NCI-H128 (cell line): Measurements from ENCODE around the gene RSPH3.

Experiments
- DNase-seq: peaks from one replicate; lab custom pipeline; 2025; ENCODE audit not compliant: unreplicated experiment; lab: John Stamatoyannopoulos, UW

Gene RSPH3

DNA sequence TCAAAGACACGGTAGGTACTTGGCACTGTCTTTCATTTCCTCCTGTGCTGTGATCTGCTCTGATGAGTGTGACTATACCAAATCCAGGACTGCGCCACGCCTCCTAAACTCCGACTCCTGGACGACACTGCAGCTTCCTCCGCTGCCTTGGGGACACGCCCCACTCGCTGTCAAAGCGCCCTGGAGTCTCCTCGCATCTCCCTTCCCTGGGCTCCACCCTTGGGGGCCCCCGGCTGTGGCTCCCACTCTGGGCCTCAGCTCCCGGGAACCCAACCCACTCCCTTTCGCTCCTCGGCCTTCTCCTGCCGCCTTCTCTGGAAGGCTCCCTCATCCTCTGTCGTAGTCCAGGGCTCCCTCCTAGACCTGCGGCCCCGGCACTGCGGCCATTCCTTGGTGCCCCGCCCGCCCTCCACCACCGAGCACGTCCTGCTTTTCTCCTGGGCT lies 61.2 kb downstream of the RSPH3 start:
- DNase-seq: no peak

- DNase-seq: no peak
Observed at GRCh38 chr6:158938220-158938619, 61.8 kb downstream of the RSPH3 start.

GRCh38 chr6:158934157-158934556 lies 65.8 kb downstream of the RSPH3 start:
- no peak for DNase-seq

DNA sequence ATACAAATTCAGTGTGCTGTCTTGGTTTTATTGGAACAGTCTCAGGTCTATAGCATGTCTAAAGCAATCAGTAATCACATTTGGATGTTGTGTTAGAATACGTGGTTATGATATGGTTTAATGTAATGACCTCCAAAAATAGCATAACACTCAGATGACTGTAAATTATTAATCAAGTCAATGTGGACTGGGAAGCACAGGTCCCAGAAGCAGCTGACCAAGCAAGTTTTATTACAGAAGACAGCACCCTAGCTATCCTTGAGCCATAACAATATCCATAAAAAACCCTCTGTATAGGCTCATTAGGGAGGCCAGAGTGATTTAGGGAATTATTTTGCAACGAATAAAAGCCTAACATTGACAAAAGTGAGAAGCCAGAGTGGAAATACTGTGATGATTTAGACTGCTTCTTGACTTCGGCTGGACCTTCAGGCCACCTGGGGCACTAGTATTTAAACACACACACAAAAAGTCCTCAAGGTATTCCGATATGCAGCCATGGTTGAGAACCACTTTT lies 66.9 kb downstream of the RSPH3 start:
- DNase-seq: no peak

- no peak for DNase-seq
Observed at GRCh38 chr6:158928068-158928467, 71.9 kb downstream of the RSPH3 start.

DNA sequence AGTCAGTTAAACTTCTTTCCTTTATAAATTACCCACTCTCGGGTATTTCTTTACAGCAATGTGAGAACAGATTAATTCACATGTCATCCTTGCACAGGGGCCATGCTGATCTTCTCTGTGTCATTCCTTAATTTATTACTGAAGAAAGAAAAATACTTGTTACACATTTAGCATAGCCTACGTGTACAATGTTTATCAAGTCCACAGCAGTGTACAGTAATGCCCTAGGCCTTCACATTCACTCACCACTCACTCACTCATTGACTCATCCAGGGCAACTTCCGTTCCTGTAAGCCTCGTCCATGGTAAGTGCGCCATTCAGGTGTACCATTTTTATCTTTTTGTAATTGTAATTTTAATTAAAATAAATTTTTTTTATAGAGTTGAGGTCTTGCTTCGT lies 73.6 kb downstream of the RSPH3 start:
- DNase-seq: no peak

DNA sequence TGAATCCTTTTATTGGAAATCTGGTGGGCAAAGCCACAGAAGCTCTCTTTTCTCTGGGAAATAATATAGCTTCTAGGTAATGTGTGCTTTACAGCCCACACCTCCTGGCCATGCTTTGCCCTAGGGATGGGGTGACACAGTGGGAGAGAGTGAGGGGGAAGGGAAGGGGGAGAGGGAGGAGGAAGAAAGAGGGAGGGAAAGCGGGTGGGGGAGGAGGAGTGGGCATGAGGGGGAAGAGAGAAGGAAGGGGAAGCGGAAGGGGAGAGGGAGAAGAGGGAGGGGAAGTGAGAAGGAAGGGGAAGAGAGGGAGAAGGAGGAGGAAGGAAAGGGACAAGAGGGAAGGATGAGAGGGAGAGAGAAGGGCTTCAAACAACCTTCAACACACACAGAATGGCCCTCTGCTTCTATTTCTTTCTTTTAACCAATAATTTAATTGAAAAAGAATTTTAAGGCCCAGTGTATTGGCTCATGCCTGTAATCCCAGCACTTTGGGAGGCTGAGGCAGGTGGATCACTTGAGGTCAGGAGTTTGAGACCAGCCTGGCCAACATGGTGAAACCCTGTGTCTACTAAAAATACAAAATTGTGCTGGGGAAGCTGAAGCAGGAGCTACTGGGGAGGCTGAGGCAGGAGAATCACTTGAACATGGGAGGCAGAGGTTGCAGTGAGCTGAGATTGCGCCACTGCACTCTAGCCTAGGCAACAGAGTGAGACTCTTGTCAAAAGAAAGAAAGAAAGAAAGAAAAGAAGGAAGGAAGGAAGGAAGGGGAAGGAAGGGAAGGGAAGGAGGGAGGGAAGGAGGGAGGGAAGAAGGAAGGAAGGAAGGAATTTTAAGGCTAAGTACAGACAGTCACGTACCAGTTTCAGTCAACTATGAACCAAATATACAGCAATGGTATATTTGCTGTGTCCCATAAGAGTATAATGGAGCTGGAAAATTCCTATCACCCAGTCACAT lies 75.2 kb downstream of the RSPH3 start:
- DNase-seq: no peak

DNA sequence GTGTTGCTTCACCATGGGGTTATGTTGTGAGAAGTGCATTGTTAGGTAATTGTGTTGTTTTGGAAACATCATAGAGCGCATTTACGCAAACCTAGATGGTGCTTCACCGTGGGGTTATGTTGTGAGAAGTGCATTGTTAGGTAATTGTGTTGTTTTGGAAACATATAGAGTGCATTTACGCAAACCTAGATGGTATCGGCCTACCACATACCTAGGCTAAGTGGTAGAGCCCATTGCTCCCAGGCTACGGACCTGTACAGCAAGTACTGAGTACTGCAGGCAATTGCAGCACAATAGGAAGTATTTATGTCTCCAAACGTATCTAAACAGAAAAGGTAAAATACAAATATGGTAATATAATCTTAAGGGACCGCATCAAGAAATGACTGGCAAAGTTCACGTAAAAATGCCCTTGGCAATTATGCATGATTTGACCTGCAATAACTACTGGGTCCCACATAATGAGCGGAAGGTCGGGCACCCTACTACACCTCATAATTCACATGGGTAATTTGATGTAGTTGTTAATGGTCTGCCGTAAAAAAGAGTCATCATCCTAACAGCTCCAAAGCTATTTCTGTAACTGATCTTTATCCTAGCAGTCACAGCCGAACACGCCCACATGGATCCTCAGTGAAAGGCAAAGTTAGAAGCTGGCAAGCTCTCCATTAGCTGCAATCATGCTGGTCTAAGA lies 76.0 kb downstream of the RSPH3 start:
- no peak for DNase-seq
